ENCODE results near the gene PLCD1.
"Not testable (repeated sequence)": the region's sequence is repeated elsewhere in the genome, so short reads cannot be mapped to it uniquely, and the experiment has no call there.

PLCD1 gene

DNA sequence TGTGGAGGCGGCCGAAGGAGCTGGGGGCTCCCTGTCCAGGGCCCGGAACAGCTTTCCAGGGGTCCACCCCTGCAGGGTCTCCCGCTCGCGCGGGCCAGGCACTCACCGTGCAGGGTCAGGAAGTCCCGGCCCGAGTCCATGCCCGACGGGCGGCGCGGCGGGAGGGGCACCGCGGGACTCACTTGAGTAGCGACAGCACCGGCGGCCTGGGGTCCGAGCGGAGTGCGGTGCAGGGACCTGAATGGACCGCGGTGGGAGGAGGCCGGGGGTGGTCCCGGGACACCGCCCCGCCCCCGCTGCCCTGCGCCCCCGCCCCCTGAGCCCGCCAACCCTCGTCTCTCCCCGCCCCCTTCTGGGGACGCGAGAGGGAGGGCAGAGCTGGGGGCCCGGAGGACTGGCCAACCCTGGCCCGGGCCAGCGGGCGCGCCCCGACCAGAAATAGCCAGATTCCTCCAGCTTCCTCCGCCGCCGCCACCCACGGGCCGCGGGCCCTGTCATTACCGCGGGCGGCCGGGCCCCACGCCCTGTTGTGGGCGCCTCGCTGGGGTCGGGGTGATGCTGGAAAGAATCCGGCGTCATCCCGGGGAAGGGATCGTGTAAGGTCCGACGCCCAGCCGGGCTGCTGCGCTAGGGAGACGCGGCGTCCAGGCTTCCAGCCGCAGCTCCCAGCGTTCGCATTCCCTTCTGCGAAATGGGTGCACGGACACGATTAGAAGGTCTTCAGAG is at the start of gene PLCD1:
PLCD1 (minus strand) TSS at position 243 of the 726 bp plus-strand sequence; CDS start at position 140, 103 bp downstream.
- DNase-seq (ENCODE audit: low read depth) = no peak

DNA sequence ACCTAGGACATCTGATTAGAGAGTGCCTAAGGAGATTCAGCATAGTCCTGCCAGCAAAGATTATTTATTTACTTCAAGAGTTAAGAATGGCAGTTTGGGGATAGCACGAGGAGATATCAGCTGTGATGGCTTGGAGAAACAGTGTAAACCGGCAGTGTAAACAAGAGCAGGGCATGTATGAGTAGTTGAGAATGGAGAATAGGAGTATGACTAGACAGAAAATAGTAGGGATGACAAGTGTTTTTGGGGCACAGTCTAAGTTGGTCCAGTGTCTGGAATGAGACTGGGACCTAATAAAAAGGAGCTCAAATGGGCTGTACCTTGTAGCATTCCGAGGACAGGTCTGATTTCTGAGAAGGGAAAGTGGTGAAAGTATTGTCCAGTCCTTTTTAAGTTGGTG is 47.6 kb upstream of the PLCD1 start:
- not testable (repeated sequence) for DNase-seq (ENCODE audit: low read depth)

DNA sequence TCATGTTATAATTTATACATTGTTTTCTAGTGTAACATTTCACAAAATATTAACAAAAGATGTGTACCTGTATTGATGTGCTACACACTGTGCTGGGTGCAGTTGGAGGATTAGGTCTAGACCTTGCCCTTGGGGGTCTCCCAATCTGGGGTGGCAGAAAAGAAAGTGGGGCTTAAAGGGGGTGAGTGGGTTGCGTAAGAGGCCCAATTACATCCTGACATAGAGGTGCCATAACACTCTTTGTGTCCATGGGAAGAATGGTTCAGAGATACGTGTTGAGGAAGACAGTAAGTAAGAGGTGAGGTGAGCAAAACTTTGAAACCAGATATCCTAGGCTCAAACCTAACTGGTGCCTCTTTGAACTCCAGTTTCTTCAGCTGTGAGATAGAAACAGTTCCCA is 40.6 kb upstream of the PLCD1 start:
- DNase-seq (ENCODE audit: low read depth) = no peak

DNA sequence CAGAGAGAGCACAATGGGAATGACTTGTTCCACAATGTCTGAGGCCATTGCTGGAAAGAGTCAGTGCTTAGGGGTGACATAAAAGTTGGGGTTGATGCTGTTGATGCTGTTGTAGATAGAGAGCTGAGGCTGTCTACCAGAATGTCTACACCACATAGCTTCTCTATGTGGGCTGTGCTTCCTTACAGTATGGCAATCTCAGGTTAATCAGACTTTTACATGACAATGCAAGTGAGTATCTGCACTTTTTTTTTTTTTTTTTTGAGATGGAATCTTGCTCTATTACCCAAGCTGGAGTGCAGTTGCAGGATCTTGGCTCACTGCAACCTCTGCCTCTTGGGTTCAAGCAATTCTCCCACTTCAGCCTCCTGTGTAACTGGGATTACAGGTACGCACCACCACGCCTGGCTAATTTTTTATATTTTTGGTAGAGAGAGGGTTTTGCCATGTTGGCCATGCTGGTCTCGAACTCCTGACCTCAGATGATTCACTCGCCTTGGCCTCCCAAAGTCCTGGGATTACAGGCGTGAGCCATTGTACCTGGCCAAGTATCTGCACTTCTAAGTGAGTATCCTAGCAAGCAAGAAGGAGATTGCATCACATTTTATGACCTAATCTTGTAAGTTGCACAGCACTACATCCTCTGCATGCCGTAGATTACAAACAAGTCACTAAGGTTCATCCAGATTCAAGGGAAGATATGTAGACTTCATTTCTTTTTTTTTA is 38.2 kb upstream of the PLCD1 start:
- no peak for DNase-seq (ENCODE audit: low read depth)

DNA sequence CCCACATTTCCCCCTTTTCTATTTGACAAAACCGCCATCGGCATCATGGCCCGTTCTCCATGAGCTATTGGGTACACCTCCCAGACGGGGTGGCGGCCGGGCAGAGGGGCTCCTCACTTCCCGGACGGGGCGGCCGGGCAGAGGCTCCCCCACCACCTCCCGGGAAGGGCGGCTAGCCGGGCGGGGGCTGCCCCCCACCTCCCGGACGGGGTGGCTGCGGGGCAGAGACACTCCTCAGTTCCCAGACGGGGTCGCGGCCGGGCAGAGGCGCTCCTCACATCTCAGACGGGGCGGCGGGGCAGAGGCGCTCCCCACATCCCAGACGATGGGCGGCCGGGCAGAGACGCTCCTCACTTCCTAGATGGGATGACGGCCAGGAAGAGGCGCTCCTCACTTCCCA is 35.0 kb upstream of the PLCD1 start:
- DNase-seq (ENCODE audit: low read depth) = not testable (repeated sequence)

DNA sequence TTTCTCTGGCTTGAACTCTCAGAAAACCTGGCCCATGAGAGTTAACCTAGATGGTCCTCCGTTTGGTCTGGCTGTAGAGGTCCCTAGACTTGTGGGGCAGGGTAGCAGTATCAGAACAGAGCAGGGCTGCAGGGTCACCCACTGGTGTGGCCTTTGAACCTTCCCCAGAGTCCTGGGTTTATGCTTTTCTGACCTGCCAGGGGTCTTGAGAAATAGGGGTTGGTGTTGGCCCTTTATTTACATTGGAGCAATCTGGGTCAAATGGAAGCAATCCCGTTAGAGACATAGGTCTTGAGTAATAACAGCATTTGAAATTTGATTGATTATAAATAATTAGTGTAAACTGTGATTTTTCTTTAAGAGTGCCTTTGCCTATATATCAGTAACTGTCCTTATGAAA is 33.4 kb upstream of the PLCD1 start:
- no peak for DNase-seq (ENCODE audit: low read depth)

DNA sequence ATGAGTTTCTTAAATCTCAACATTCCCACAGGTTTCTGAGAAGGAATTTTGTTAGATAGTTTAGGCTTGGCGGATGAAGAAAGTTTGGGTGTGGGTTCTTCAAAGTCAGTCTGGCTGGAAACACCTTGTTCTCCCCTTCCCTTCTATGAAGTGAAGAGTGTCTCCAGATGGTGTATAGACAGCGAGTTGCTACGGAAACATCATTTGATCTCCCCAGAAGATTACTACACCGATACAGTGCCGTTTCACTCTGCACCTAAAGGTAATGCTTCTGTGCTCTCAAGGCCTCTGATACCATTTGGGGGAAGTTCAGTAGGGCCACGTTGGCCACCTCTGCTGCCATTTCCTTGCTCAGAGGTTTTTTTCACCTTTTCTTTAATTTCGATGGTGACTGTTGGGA is 30.1 kb upstream of the PLCD1 start:
- DNase-seq (ENCODE audit: low read depth) = no peak

DNA sequence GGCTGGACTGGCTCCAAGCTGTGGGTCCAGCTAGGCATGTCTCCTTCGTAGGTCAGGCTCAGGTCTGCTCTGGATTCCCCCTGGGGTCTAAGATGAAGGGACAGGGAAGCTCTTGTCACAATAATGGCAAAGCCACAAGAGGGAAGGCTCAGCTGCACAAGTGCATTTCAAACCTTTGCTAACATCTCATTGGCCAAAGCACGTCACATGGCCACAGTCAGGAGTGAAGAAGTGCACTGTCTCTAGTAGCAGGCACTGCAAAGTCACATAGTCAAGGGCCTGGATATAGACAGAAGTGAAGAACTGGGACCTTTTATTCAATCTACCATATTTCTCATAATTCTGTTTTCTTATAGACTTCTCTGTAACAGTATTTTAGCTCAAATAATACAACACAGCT is 29.7 kb upstream of the PLCD1 start:
- no peak for DNase-seq (ENCODE audit: low read depth)

DNA sequence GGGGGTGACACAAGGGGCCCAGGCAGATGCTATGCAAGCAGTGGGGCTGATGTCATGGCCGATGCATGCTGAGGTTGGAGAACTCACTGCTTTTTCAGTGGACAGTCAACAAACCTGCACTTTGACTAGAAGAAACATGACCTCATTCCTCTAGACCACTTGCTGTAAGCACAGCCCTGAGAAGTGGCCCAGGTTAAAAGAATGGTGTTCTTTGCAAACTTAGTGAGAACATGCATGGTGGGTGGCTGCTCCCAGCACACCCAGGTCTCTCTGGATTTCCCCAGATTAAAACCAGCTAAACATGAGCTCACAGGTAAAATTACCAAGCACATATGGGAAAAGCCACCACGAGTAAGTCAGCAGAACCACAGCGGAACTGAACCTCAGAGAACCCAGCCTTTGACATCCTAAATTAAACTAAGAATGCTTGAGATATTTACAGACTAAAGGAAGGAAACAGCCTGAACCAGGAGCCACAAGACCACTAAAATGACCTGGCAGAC is 25.1 kb upstream of the PLCD1 start:
- no peak for DNase-seq (ENCODE audit: low read depth)

DNA sequence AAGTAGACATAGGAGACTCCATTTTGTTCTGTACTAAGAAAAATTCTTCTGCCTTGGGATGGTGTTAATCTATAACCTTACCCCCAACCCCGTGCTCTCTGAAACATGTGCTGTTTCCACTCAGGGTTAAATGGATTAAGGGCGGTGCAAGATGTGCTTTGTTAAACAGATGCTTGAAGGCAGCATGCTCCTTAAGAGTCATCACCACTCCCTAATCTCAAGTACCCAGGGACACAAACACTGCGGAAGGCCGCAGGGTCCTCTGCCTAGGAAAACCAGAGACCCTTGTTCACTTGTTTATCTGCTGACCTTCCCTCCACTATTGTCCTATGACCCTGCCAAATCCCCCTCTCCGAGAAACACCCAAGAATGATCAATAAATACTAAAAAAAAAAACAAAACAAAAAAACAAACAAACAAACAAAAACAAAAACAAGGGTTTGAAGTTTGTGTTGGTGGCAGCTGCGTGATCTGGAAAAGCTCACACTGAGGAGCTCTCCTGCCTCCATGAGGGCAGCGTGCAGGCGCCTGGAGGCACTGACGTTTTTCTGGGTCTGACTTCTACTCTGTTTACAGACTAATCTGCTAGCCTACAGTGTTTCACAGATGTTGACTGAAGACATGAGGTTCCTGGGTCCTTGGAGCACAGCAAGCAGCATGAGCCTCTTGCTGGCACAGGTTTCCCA is 24.5 kb upstream of the PLCD1 start:
- not testable (repeated sequence) for DNase-seq (ENCODE audit: low read depth)

DNA sequence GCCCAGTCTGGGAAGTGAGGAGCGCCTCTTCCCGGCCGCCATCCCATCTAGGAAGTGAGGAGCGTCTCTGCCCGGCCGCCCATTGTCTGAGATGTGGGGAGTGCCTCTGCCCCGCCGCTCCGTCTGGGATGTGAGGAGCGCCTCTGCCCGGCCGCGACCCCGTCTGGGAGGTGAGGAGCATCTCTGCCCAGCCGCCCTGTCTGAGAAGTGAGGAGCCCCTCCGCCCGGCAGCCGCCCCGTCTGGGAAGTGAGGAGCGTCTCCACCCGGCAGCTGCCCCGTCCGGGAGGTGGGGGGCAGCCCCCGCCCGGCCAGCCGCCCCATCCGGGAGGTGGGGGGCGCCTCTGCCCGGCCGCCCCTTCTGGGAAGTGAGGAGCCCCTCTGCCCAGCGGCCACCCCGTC is 23.8 kb upstream of the PLCD1 start:
- DNase-seq (ENCODE audit: low read depth) = not testable (repeated sequence)

DNA sequence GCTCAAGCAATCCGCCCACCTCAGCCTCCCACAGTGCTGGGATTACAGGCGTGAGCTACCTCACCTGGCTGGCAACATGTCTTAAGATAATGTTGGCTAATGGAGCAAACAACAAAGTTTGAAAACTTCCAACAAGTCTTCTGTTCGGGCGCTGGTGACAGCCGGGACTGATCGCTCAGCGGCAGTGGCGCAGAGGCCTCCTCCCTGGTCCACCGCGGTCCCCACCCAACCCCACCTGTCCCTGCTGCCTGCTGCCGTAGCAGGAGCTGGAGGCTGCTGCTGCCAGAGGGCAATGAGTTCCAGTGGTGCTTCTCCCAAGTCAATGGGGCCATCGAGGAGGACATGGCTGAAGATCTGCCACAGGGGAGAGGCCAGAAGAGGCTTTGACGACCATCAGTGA is 21.7 kb upstream of the PLCD1 start:
- no peak for DNase-seq (ENCODE audit: low read depth)

DNA sequence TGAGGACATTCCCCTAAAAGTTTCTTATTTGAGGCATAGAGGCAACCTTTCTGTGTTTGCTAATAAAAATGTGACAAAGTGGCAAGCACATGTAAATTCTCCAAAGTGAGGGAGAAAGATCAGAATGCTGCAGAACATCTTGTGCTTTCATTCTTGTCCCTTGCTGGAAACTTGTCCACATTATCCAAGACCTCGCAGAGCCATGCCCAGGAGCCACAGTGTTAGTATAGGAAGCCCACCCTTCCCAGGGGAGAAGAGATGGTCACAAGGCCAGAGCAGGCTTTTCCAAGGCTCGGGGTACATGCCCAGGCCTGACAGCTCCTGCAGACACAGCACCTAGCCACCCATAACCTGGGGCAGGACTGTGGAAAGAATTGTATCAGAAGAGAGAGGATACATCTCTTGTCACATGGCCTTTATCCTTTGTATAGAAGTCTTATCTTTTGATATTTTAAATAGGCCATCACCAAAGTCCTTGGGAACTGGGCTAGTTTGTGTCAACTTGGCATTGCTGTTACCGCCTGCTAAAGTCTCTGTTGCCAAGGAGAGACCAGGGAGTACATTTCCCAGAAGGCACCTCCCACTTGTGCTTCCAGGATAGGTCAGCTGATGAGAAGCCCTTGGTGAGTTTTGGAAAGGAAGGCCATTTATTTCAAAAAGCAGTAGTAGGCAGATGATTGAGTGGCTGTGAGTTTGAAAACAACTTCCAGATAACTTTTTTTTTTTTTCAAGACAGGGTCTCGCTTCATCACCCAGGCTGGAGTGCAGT is 20.1 kb upstream of the PLCD1 start:
- no peak for DNase-seq (ENCODE audit: low read depth)

DNA sequence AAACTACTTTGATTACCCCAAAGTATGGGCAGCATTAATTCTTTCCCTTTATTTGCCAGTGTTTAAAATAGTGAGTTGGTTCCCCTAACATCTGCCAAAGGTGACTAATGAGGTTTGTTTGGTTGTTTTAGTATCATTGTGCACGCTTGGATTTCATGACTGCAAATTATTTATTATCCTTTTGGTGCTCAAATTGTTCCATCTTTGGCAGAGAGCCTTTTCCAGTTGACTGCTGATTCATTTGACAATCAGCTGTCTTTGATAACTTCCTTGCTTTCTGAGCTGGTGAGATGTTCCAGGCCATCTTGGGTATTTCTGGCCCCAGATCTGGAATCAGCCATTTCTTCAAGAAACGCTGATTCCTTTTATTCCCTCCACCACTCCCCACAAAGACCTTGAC is 18.5 kb upstream of the PLCD1 start:
- no peak for DNase-seq (ENCODE audit: low read depth)

DNA sequence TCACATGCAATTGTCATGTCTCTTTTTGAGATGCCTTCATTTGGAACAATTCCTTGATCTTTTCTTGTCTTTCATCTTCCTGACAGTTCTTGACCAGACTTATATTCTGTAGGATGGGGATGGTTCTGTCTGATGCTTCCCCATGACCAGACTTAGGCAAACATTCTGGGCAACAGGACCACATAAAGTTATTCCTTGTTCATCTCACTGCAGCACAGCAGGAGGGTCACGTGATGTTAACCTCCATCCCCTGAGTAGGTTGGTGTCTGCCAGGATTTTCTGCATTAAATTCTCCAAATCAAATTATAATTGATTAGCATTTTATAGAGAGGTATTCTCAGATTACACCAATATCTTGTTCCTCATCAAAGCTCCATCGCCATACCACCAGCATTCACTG is 17.4 kb upstream of the PLCD1 start:
- DNase-seq (ENCODE audit: low read depth) = no peak

DNA sequence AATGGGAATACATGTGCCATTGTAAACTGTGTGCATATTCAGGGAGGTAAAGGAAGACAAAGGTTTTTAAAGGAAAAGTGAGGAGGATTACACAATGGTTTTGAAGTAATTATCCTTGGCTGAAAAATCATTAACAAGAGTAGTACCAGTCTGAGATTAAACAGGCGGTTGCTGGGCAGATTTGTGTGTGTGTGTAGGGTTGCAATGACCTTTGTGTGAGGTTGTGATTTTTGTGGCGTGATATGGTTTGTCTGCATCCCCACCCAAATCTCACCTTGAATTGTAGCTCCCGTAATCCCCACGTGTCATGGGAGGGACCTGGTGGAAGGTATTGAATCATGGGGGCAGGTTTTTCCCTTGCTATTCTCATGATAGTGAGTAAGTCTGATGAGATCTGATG is 16.6 kb upstream of the PLCD1 start:
- DNase-seq (ENCODE audit: low read depth) = no peak

DNA sequence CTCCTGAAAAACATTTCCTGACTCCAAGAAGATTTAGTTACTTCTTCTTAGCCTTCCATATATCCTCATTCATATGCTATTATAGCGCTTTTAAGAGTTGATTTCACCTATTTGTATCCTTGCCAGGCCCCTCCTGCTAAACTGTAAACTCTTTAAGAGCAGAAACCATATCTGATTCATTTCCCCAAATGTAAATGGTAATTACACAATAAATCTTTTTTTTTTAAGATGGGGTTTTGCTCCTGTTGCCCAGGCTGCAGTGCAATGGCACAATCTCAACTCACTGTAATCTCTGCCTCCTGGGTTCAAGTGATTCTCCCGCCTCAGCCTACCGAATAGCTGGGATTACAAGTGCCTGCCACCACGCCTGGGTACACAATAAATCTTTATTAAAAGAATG is 14.0 kb upstream of the PLCD1 start:
- no peak for DNase-seq (ENCODE audit: low read depth)

DNA sequence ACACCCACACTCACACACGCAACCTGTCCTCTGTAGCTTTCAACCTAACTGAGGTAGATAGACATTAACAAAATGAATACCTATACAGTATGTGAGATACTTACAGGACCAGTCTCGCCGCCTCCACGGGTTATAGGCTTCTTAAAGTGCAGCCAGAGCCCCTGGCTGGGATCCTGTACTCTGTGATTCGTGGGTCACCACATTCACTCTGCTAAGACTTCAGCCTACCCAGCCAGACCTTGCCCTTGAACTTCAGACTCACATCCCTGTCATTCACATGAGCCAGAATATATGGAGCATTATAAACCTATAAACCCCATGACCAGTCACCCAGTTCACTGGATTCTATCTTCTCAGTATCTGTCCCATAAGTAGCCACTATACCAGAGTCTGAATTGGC is 11.0 kb upstream of the PLCD1 start:
- DNase-seq (ENCODE audit: low read depth) = no peak

DNA sequence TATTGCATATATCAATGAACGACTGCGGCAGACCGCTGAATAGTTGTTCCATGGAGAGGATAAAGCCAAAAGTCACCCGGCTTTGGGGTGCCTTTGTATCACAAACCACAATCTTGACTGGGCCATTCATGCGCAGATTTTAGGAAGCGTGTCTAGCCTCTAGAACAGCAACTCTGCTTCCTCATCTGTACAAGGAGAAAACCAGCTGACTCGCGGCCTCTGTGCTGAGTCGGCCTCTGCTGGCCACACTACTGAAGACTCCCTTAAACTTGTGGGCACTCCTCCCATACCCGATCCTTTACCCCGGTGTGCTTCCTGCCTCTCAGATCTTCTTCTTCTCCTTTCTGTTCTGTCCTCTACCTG is 10.4 kb upstream of the PLCD1 start:
- DNase-seq (ENCODE audit: low read depth) = no peak

DNA sequence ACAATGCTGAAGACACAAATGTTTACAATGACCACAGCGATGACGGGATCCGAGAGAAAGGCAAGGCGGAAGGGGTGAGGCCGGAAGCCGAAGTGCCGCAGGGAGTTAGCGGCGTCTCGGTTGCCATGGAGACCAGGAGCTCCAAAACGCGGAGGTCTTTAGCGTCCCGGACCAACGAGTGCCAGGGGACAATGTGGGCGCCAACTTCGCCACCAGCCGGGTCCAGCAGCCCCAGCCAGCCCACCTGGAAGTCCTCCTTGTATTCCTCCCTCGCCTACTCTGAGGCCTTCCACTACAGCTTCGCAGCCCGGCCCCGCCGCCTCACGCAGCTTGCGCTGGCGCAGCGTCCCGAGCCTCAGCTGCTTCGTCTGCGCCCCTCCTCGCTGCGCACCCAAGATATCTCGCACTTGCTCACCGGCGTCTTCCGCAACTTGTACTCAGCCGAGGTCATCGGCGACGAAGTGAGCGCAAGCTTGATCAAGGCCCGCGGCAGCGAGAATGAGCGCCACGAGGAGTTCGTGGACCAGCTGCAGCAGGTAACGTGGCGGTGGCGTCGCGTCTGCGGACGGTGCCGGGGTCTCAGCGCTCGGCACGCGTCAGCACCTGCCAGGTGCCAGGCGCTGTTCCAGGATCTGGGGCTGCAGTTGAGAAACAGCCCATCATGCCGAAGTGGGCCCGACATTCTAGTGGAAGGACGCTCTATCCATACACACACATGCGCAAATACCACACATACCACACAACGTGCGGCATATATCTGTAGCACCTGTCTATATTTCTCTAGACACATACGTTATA is 9.9 kb upstream of the PLCD1 start, which contains the start of gene DLEC1:
DLEC1 (plus strand) TSS at position 108 of the 798 bp plus-strand sequence; CDS start at position 126, 18 bp downstream.
- no peak for DNase-seq (ENCODE audit: low read depth)

DNA sequence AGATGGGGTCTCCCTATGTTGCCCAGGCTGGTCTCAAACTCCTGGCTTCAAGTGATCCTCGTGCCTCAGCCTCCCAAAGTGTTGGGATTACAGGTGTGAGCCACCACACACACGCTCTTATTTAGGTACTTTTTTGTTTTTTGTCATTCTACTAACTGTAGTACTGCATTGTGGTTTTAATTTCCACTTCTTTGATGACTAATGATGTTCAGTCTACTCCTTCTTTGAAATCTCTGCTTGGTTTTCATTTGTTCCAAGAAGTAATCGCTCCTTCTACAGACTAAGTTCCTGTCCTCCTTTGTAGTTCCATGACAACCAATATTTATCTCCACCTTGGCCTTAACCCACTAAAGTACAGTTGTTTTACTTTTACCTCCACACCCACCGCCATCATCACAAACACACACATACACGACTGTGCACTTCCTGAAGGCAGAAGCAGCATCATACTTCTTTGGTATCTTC is 9.0 kb upstream of the PLCD1 start:
- DNase-seq (ENCODE audit: low read depth) = no peak
